ENCODE measurements around the gene RFX4. TPM values are rescaled to one million over a fixed set of nuclear protein-coding genes. Genes with fewer than 3 reads are reported as not detected.

RFX4 gene
- total and polyA plus RNA-seq, 10 of the 15 experiments (the other 5 are each of a cell fraction or from before 2014, with no cell fraction given), result 0.02 to 0.23 TPM; not detected in 8

GRCh38 chr12:106717673-106718072, 134.9 kb downstream of the RFX4 start (continued):
- TF ChIP-seq MTA3 (IDR thresholded peaks at IDR 0.05; ENCODE audit: borderline replicate concordance, low read length) (no peak), FOS (IDR thresholded peaks at IDR 0.05; ENCODE audit: borderline replicate concordance, extremely low read depth, insufficient read length) (no peak), BCLAF1 (IDR thresholded peaks at IDR 0.05) (no peak)

- Histone ChIP-seq H3K79me2 (ENCODE audit: control insufficient read depth, insufficient read depth, low read length) (no peaks in the 10 kb centered on the region), H3K9ac (ENCODE audit: control insufficient read depth, insufficient read depth, low read length) (no peak overlapping the region), H3K27ac (ENCODE audit: control insufficient read depth, insufficient read depth) (no peak overlapping the region), H3K36me3 (ENCODE audit: control insufficient read depth in 2 of 2, insufficient read depth in 2 of 2, low read length in 1 of 2) (no peaks in the 10 kb centered on the region), H4K20me1 (ENCODE audit: control insufficient read depth, insufficient read depth) (no peaks in the 10 kb centered on the region), H3K4me3 (no peak overlapping the region), H2AFZ (ENCODE audit: control insufficient read depth, low read depth, low read length) (no peak overlapping the region), H3K4me2 (ENCODE audit: control insufficient read depth, insufficient read depth) (no peak overlapping the region), H3K27me3 (replicated peaks in 1 of 2; ENCODE audit: control insufficient read depth in 2 of 2, insufficient read depth in 2 of 2, low read length in 1 of 2) (no peaks in the 10 kb centered on the region; a peak in 2 of 4 replicates), H3K4me1 (ENCODE audit: control insufficient read depth, insufficient read depth, low read length) (no peaks in the 10 kb centered on the region), H3K9me3 (replicated peaks; ENCODE audit: control insufficient read depth, insufficient read depth, low read length) (no peaks in the 10 kb centered on the region)
- TF ChIP-seq KAT2A (conservative IDR thresholded peaks at IDR 0.05; ENCODE audit: control insufficient read depth, low read depth, low read length), result no peak
- intact Hi-C loops (cut with micrococcal nuclease; ENCODE audit: unreplicated experiment) (no loop called here), in situ Hi-C loops (cut with MboI) (no loop called here)
- ATAC-seq, result no peak
- POLR2A ChIA-PET, result no interaction called here
- CTCF ChIA-PET, result no interaction called here
- no TSS peak for BruUV-seq (replicated peaks)
- WGBS (ENCODE audit: insufficient coverage, insufficient replicate concordance, low lambda C conversion rate, missing lambda C conversion rate), result 73% methylated on average over 6 of the region's 6 CpGs
- SMC1A ChIA-PET (ENCODE audit: uncharacterized antibody, unreplicated experiment), result no interaction called here
- FAIRE-seq, result no peak
- RAD21 ChIA-PET (ENCODE audit: unreplicated experiment), result no interaction called here
- no peak for DNase-seq (ENCODE audit: low read depth, low spot score)
These were observed 137.1 kb downstream of the RFX4 start for GRCh38 chr12:106719879-106720278.

Measured in GM12878 (cell line).